Naive thymus-derived CD4-positive, alpha-beta T cell (primary cell): Measurements from ENCODE around the gene HOXA1. TPM values are rescaled to one million over a fixed set of nuclear protein-coding genes. Genes with fewer than 3 reads are reported as not detected.

Source experiments
- ATAC-seq: fragments of 150-1000 bp; cut with Tn5 transposase; 2 replicates; pipeline ENCODE4 v1.10.0; 2021; ENCODE audit warnings: mild to moderate bottlenecking, moderate library complexity
- CTCF ChIA-PET: fragments of 350-600 bp; sonication (Branson Sonifier 250); formaldehyde crosslinking; loops from one replicate; lab custom pipeline; 2021; ENCODE audit warnings: antibody characterized with exemption; lab: Charles Lee
- POLR2A ChIA-PET: fragments of 350-600 bp; sonication (Branson Sonifier 250); formaldehyde crosslinking; loops from one replicate; lab custom pipeline; 2021; ENCODE audit warnings: antibody characterized with exemption, inconsistent platforms; lab: Charles Lee
- DNase-seq, 9 donors: peaks; one replicate each; pipeline versions ENCODE4 v3.0.0 to v3.0.0-alpha.2; 2020 to 2022; ENCODE audit warnings: mixed read lengths in 1 of 9
- H3K27ac ChIP-seq: one replicate; pipeline ENCODE4 v1.7.0; 2013; ENCODE audit warnings: mild to moderate bottlenecking, low read depth, low read length, moderate library complexity
- H3K27me3 ChIP-seq, 2 donors: one replicate each; pipeline ENCODE4 v1.7.0; 2013; ENCODE audit warnings: low read length in 2 of 2, mild to moderate bottlenecking in 2 of 2, moderate library complexity in 2 of 2; ENCODE audit not compliant: control insufficient read depth in 2 of 2, insufficient read depth in 2 of 2
- H3K36me3 ChIP-seq, 3 experiments: 1 replicate in 2 of 3; 2 replicates in 1 of 3; pipeline ENCODE4 v1.7.0; 2013; ENCODE audit warnings: low read length in 3 of 3, mild to moderate bottlenecking in 3 of 3, moderate library complexity in 1 of 3; ENCODE audit not compliant: insufficient read depth in 3 of 3, control insufficient read depth in 2 of 3
- H3K4me1 ChIP-seq, 2 donors: one replicate each; pipeline ENCODE4 v1.7.0; 2013; ENCODE audit warnings: low read length in 2 of 2, mild to moderate bottlenecking in 2 of 2, moderate library complexity in 1 of 2; ENCODE audit not compliant: control insufficient read depth in 2 of 2, insufficient read depth in 2 of 2
- H3K4me3 ChIP-seq: 2 replicates; pipeline ENCODE4 v1.7.0; 2013; ENCODE audit warnings: mild to moderate bottlenecking, low read length
- H3K9me3 ChIP-seq, 3 experiments: 1 replicate in 2 of 3; 2 replicates in 1 of 3; pipeline ENCODE4 v1.7.0; 2013; ENCODE audit warnings: low read length in 3 of 3; ENCODE audit not compliant: control insufficient read depth in 2 of 3
- H3K27ac Mint-ChIP-seq, 9 donors: one replicate each; pipeline ENCODE4 v1.8.0; 2020 to 2022; ENCODE audit warnings: mixed read lengths in 9 of 9, mild to moderate bottlenecking in 8 of 9, moderate library complexity in 5 of 9, inconsistent platforms in 2 of 9
- H3K27me3 Mint-ChIP-seq, 5 donors: one replicate each; pipeline ENCODE4 v1.8.0; 2021 to 2022; ENCODE audit warnings: mixed read lengths in 5 of 5, mild to moderate bottlenecking in 1 of 5
- H3K36me3 Mint-ChIP-seq, 5 donors: one replicate each; pipeline ENCODE4 v1.8.0; 2020 to 2022; ENCODE audit warnings: mixed read lengths in 5 of 5, mild to moderate bottlenecking in 3 of 5, inconsistent platforms in 1 of 5
- H3K4me1 Mint-ChIP-seq, 7 donors: one replicate each; pipeline ENCODE4 v1.8.0; 2020 to 2022; ENCODE audit warnings: mixed read lengths in 7 of 7, mild to moderate bottlenecking in 3 of 7, inconsistent platforms in 1 of 7
- H3K4me3 Mint-ChIP-seq, 10 donors: one replicate each; pipeline ENCODE4 v1.8.0; 2020 to 2022; ENCODE audit warnings: mild to moderate bottlenecking in 10 of 10, mixed read lengths in 10 of 10, moderate library complexity in 6 of 10, inconsistent platforms in 2 of 10
- H3K9me3 Mint-ChIP-seq, 11 donors: one replicate each; pipeline ENCODE4 v1.8.0; 2020 to 2022; ENCODE audit warnings: mixed read lengths in 11 of 11, mild to moderate bottlenecking in 4 of 11, inconsistent platforms in 1 of 11, moderate library complexity in 1 of 11
- intact Hi-C, 2 donors: fragments of 100-400 bp; cut with micrococcal nuclease; formaldehyde crosslinking; loops; one replicate each; pipeline ENCODE4 v1.15.1; 2023
- polyA plus RNA-seq, 2 donors: library from polyadenylated mRNA; unstranded; fragments of 300-500 nt; fragmentation: Illumina TruSeq; gene quantifications; one replicate each; pipeline ENCODE4 v1.2.3, GENCODE V29; 2021
- total RNA-seq, 6 experiments: library from RNA in 5 of 6; stranded (reverse) in 5 of 6; gene quantifications; 1 replicate in 5 of 6; 2 replicates in 1 of 6; pipeline ENCODE4 v1.2.3 and lab custom pipeline; 2021 to 2026

Gene HOXA1
- total and polyA plus RNA-seq, 7 experiments from 2014 or later = 0.09 to 1.1 (median 0.25) TPM; not detected in 1

- peaks cover 0 to 6% of the 10 kb centered on the region in 2 donors for H3K27me3 ChIP-seq
- intact Hi-C loops = no loop called here
- no peak for ATAC-seq
These were observed 42.7 kb upstream of the HOXA1 start for GRCh38 chr7:27138472-27138871.

GRCh38 chr7:27137640-27138315 lies 42.0 kb upstream of the HOXA1 start:
- POLR2A ChIA-PET = no interaction called here
- H3K9me3 ChIP-seq = no peaks in the 10 kb centered on the region
- no peak for ATAC-seq
- Mint-ChIP-seq H3K27ac (no peak overlapping the region), H3K9me3 (peaks cover 0 to 2% (median 0%) of the 10 kb centered on the region in 11 donors), H3K4me3 (no peak overlapping the region), H3K27me3 (peaks cover 54 to 76% (median 70%) of the 10 kb centered on the region in 5 donors), H3K36me3 (peaks cover 0 to 3% (median 0%) of the 10 kb centered on the region in 5 donors), H3K4me1 (peaks cover 0 to 18% (median 3%) of the 10 kb centered on the region in 7 donors)
- intact Hi-C loops = no loop called here
- H3K4me1 ChIP-seq = no peaks in the 10 kb centered on the region
- CTCF ChIA-PET = no interaction called here
- no peak overlapping the region for H3K27ac ChIP-seq
- H3K27me3 ChIP-seq = peaks cover 0 to 6% of the 10 kb centered on the region in 2 donors
- no peaks in the 10 kb centered on the region for H3K36me3 ChIP-seq
- H3K4me3 ChIP-seq = no peak overlapping the region
- DNase-seq = no peak

More at GRCh38 chr7:27138472-27138871, 42.7 kb upstream of the HOXA1 start:
- Histone ChIP-seq H3K4me3 (no peak overlapping the region), H3K27ac (no peak overlapping the region), H3K9me3 (no peaks in the 10 kb centered on the region), H3K4me1 (no peaks in the 10 kb centered on the region), H3K36me3 (no peaks in the 10 kb centered on the region)
- DNase-seq = no peak
- ChIA-PET POLR2A (no interaction called here), CTCF (no interaction called here)
- Mint-ChIP-seq H3K4me3 (no peak overlapping the region), H3K36me3 (peaks cover 0 to 3% (median 0%) of the 10 kb centered on the region in 5 donors), H3K27me3 (peaks cover 50 to 69% (median 67%) of the 10 kb centered on the region in 5 donors), H3K4me1 (peaks cover 0 to 18% (median 5%) of the 10 kb centered on the region in 7 donors), H3K27ac (no peak overlapping the region), H3K9me3 (peaks cover 0 to 2% (median 0%) of the 10 kb centered on the region in 11 donors)

DNA sequence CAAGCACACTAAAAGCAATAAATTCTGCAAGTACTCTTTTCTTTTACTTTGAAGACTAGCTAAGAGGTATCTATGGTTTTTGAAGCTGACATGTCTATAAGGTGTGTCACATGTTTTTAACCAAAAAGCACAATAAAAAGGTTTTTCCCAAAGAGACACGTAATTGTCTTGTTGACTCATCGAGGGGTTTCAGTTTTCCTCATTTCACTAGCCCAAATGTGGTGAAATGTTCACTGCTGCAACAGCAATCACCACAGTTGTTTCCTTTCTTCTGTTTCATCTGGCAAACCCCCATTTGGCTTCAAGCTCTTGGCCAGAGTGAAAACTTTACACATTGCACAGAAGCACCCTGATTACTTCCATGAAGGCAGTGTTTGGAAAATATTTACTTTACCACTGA lies 38.6 kb upstream of the HOXA1 start:
- peaks cover 0 to 6% of the 10 kb centered on the region in 2 donors for H3K27me3 ChIP-seq
- no peak overlapping the region for H3K27ac ChIP-seq
- Mint-ChIP-seq H3K4me1 (peaks cover 0 to 18% (median 2%) of the 10 kb centered on the region in 7 donors), H3K4me3 (no peak overlapping the region), H3K9me3 (no peaks in the 10 kb centered on the region), H3K27me3 (peaks cover 53 to 71% (median 65%) of the 10 kb centered on the region in 5 donors), H3K36me3 (peaks cover 0 to 3% (median 0%) of the 10 kb centered on the region in 5 donors), H3K27ac (no peak overlapping the region)
- H3K9me3 ChIP-seq = no peaks in the 10 kb centered on the region
- DNase-seq (no peak), ATAC-seq (no peak)
- intact Hi-C loops = loop anchor here in 1 of 2 donors (5.0 kb wide), 1 partner anchor 37 kb away; the partner anchor contains the start of gene HOXA1
- no peaks in the 10 kb centered on the region for H3K36me3 ChIP-seq
- POLR2A ChIA-PET = no interaction called here
- H3K4me3 ChIP-seq = no peak overlapping the region
- CTCF ChIA-PET = no interaction called here
- H3K4me1 ChIP-seq = no peaks in the 10 kb centered on the region

- Mint-ChIP-seq H3K4me1 (peaks cover 0 to 18% (median 2%) of the 10 kb centered on the region in 7 donors), H3K9me3 (no peaks in the 10 kb centered on the region), H3K36me3 (peaks cover 0 to 2% (median 0%) of the 10 kb centered on the region in 5 donors), H3K27ac (no peak overlapping the region), H3K4me3 (peak overlapping the region in 1 of 10 donors; percentile 33), H3K27me3 (peaks cover 53 to 73% (median 67%) of the 10 kb centered on the region in 5 donors)
- no peak for ATAC-seq
- intact Hi-C loops = loop anchor here in 1 of 2 donors (5.0 kb wide), 1 partner anchor 36 kb away; the partner anchor contains the start of gene HOXA1
- ChIA-PET CTCF (no interaction called here), POLR2A (no interaction called here)
- Histone ChIP-seq H3K9me3 (no peaks in the 10 kb centered on the region), H3K4me3 (no peak overlapping the region), H3K27ac (no peak overlapping the region), H3K27me3 (peaks cover 0 to 6% of the 10 kb centered on the region in 2 donors), H3K4me1 (no peaks in the 10 kb centered on the region), H3K36me3 (no peaks in the 10 kb centered on the region)
- DNase-seq = no peak
These were observed 37.8 kb upstream of the HOXA1 start for GRCh38 chr7:27133409-27134231.

GRCh38 chr7:27132978-27133377 lies 37.2 kb upstream of the HOXA1 start:
- Mint-ChIP-seq H3K4me3 (no peak overlapping the region), H3K4me1 (peaks cover 0 to 18% (median 4%) of the 10 kb centered on the region in 7 donors), H3K9me3 (no peaks in the 10 kb centered on the region), H3K27ac (no peak overlapping the region), H3K36me3 (peaks cover 0 to 2% (median 0%) of the 10 kb centered on the region in 5 donors), H3K27me3 (peaks cover 46 to 73% (median 62%) of the 10 kb centered on the region in 5 donors)
- Histone ChIP-seq H3K4me3 (no peak overlapping the region), H3K4me1 (no peaks in the 10 kb centered on the region), H3K27me3 (peaks cover 0 to 6% of the 10 kb centered on the region in 2 donors), H3K36me3 (no peaks in the 10 kb centered on the region), H3K9me3 (no peaks in the 10 kb centered on the region), H3K27ac (no peak overlapping the region)
- POLR2A ChIA-PET = no interaction called here
- CTCF ChIA-PET = no interaction called here
- ATAC-seq (no peak), DNase-seq (no peak)
- intact Hi-C loops = loop anchor here in 1 of 2 donors (5.0 kb wide), 1 partner anchor 36 kb away; the partner anchor contains the start of gene HOXA1

- intact Hi-C loops = loop anchor here in 1 of 2 donors (5.0 kb wide), 1 partner anchor 35 kb away; the partner anchor contains the start of gene HOXA1
- Histone ChIP-seq H3K36me3 (no peaks in the 10 kb centered on the region), H3K27ac (no peak overlapping the region), H3K4me1 (no peaks in the 10 kb centered on the region), H3K4me3 (no peak overlapping the region), H3K27me3 (peaks cover 0 to 6% of the 10 kb centered on the region in 2 donors), H3K9me3 (no peaks in the 10 kb centered on the region)
- H3K27ac Mint-ChIP-seq = peak overlapping the region in 1 of 9 donors; percentile 73
- H3K27me3 Mint-ChIP-seq = peaks cover 39 to 73% (median 62%) of the 10 kb centered on the region in 5 donors
- H3K9me3 Mint-ChIP-seq = no peaks in the 10 kb centered on the region
- H3K36me3 Mint-ChIP-seq = peaks cover 0 to 2% (median 0%) of the 10 kb centered on the region in 5 donors
- H3K4me1 Mint-ChIP-seq = peaks cover 0 to 18% (median 4%) of the 10 kb centered on the region in 7 donors
- peak overlapping the region in 1 of 10 donors; percentile 72 for H3K4me3 Mint-ChIP-seq
- ATAC-seq (no peak), DNase-seq (no peak)
- POLR2A ChIA-PET = no interaction called here
- CTCF ChIA-PET = no interaction called here
These were observed 36.4 kb upstream of the HOXA1 start for GRCh38 chr7:27132214-27132613.
